Lung (tissue), 12 donors: ENCODE data around the gene FNTB. TPM values are rescaled to one million over a fixed set of nuclear protein-coding genes. Genes with fewer than 3 reads are reported as not detected.

Source experiments
- ATAC-seq: fragments of 200-7000 bp; cut with Tn5 transposase; one replicate; pipeline ENCODE4 v1.9.1; 2020; ENCODE audit warnings: moderate number of reproducible peaks; ENCODE audit not compliant: insufficient read depth, low FRiP score
- DNase-seq, 3 donors: peaks; one replicate each; pipeline ENCODE4 v3.0.0-alpha.2; 2013 to 2017
- H3K27ac ChIP-seq, 2 donors: one replicate each; pipeline ENCODE4 v1.5.1; 2013; ENCODE audit warnings: mild to moderate bottlenecking in 2 of 2, moderate library complexity in 2 of 2, control low read depth in 1 of 2, inconsistent platforms in 1 of 2, low read depth in 1 of 2, low read length in 1 of 2
- H3K27me3 ChIP-seq, 3 donors: one replicate each; pipeline ENCODE4 v1.5.1; 2013; ENCODE audit warnings: low read length in 2 of 3; ENCODE audit not compliant: control insufficient read depth in 3 of 3, insufficient read depth in 3 of 3
- H3K36me3 ChIP-seq, 4 donors: one replicate each; pipeline ENCODE4 v1.5.1; 2013; ENCODE audit warnings: low read length in 4 of 4, mild to moderate bottlenecking in 1 of 4, moderate library complexity in 1 of 4; ENCODE audit not compliant: control insufficient read depth in 4 of 4, insufficient read depth in 4 of 4
- H3K4me1 ChIP-seq, 5 donors: one replicate each; pipeline ENCODE4 v1.5.1; 2013; ENCODE audit warnings: low read length in 5 of 5, mild to moderate bottlenecking in 2 of 5, moderate library complexity in 1 of 5; ENCODE audit not compliant: control insufficient read depth in 5 of 5, insufficient read depth in 5 of 5
- H3K4me3 ChIP-seq: one replicate; pipeline ENCODE4 v1.5.1; 2013; ENCODE audit warnings: mild to moderate bottlenecking, control low read depth, moderate library complexity
- H3K9ac ChIP-seq, 2 donors: one replicate each; pipeline ENCODE4 v1.5.1; 2013; ENCODE audit warnings: low read length in 2 of 2, control low read depth in 1 of 2; ENCODE audit not compliant: insufficient read depth in 1 of 2
- H3K9me3 ChIP-seq, 4 donors: one replicate each; pipeline ENCODE4 v1.5.1; 2013; ENCODE audit warnings: low read length in 3 of 4, mild to moderate bottlenecking in 1 of 4, moderate library complexity in 1 of 4; ENCODE audit not compliant: control insufficient read depth in 4 of 4, insufficient read depth in 3 of 4
- CTCF ChIP-seq: IDR thresholded peaks from 2 replicates; pipeline ENCODE4 v1.5.1; 2012; ENCODE audit warnings: mild to moderate bottlenecking; ENCODE audit errors: control extremely low read depth, extremely low read depth
- WGBS, 2 donors: extraction: QIAGEN DNeasy Blood & Tissue Kit; methylation state at CpG; one replicate each; pipeline ENCODE4 v1.1.7; 2013; 5-methylcytosine and 5-hydroxymethylcytosine counted together
- polyA plus RNA-seq, 2 donors: library from polyadenylated mRNA; stranded (reverse); fragments of 200-250 nt; gene quantifications; one replicate each; pipeline ENCODE4 v1.2.1, GENCODE V29; 2013
- total RNA-seq, 2 donors: library from RNA; depleted of rRNA in 1 of 2; stranded (reverse); fragments of >200 nt in 1 of 2; gene quantifications; one replicate each; pipeline ENCODE4 v1.2.1, GENCODE V29; 2014 to 2021
- donor health status: control.
- donor health status: control.
- donor health status: Bipolar disorder and iron deficiency.
- donor health status: healthy.
- donor health status: DM: yes; HTN: yes; CAD: no.

FNTB gene
- total and polyA plus RNA-seq, 4 donors = 6.2 to 14.8 (median 10.8) TPM

- peaks cover 0 to 5% (median 2%) of the 10 kb centered on the region in 3 donors for H3K27me3 ChIP-seq
- peak within 1 kb of the TSS; percentile 56 to 71 for H3K9ac ChIP-seq
- peaks cover 0 to 7% (median 2%) of the 10 kb centered on the region in 4 donors for H3K36me3 ChIP-seq
- no peaks in the 10 kb centered on the region for H3K9me3 ChIP-seq
- H3K4me3 ChIP-seq = peak within 1 kb of the TSS; percentile 98
- 1% methylated on average over 38 to 61 of the region's 61 CpGs for WGBS, 2 donors
- TF ChIP-seq CTCF = no peak
- ATAC-seq = peak; percentile 95
- H3K27ac ChIP-seq = peak within 1 kb of the TSS; percentile 92 to 93
- H3K4me1 ChIP-seq = peaks cover 0 to 18% (median 10%) of the 10 kb centered on the region in 5 donors
- peak; percentile 99 for DNase-seq
Measured at GRCh38 chr14:65102441-65103149, 115.9 kb downstream of the FNTB start, which contains the start of gene MAX. Gene MAX, minus strand, starts transcription at chr14:65102517. Its CDS starts 178 bp downstream, at chr14:65102339.

GRCh38 chr14:65103150-65103760 is 116.6 kb downstream of the FNTB start:
- ATAC-seq (peak; percentile 1), DNase-seq (peak in 1 of 3 donors; percentile 7)
- Histone ChIP-seq H3K27me3 (peaks cover 0 to 5% (median 2%) of the 10 kb centered on the region in 3 donors), H3K9me3 (no peaks in the 10 kb centered on the region), H3K36me3 (peaks cover 0 to 3% (median 0%) of the 10 kb centered on the region in 4 donors), H3K27ac (peak overlapping the region; percentile 62 to 63), H3K4me1 (peaks cover 0 to 15% (median 7%) of the 10 kb centered on the region in 5 donors), H3K4me3 (peak overlapping the region; percentile 69), H3K9ac (peak overlapping the region in 1 of 2 donors; percentile 19)
- TF ChIP-seq CTCF = no peak
- 7 to 8% methylated on average over 22 of the region's 22 CpGs for WGBS, 2 donors

GRCh38 chr14:65104791-65105190 is 118.1 kb downstream of the FNTB start:
- H3K4me1 ChIP-seq = peaks cover 0 to 12% (median 5%) of the 10 kb centered on the region in 5 donors
- H3K9me3 ChIP-seq = no peaks in the 10 kb centered on the region
- ATAC-seq = no peak
- no peak for TF ChIP-seq CTCF
- H3K9ac ChIP-seq = no peak overlapping the region
- no peak for DNase-seq
- 92 to 94% methylated on average over 3 of the region's 3 CpGs for WGBS, 2 donors
- H3K36me3 ChIP-seq = no peaks in the 10 kb centered on the region
- H3K27me3 ChIP-seq = peaks cover 0 to 5% (median 2%) of the 10 kb centered on the region in 3 donors
- H3K4me3 ChIP-seq = no peak overlapping the region
- H3K27ac ChIP-seq = no peak overlapping the region
